GM12874 (cell line): ENCODE measurements around the gene MIEN1.

Source experiments
- CTCF ChIP-seq: IDR thresholded peaks from 2 replicates; pipeline ENCODE4 v1.5.1; 2011; ENCODE audit warnings: low read depth, mild to moderate bottlenecking, control low read depth, low read length, moderate library complexity; ENCODE audit not compliant: insufficient read depth

Gene MIEN1

GRCh38 chr17:39746145-39746461 lies 15.8 kb upstream of the MIEN1 start:
- no peak for TF ChIP-seq CTCF

- no peak for TF ChIP-seq CTCF
Observed at GRCh38 chr17:39745335-39746144, 15.2 kb upstream of the MIEN1 start.

GRCh38 chr17:39744836-39745215 lies 14.5 kb upstream of the MIEN1 start:
- no peak for TF ChIP-seq CTCF

- no peak for TF ChIP-seq CTCF
Observed at GRCh38 chr17:39744075-39744835, 13.9 kb upstream of the MIEN1 start.

- TF ChIP-seq CTCF, result no peak
Observed at GRCh38 chr17:39742856-39743436, 12.6 kb upstream of the MIEN1 start.

GRCh38 chr17:39742126-39742855 lies 12.0 kb upstream of the MIEN1 start:
- TF ChIP-seq CTCF, result no peak

GRCh38 chr17:39740357-39741111 lies 10.2 kb upstream of the MIEN1 start:
- TF ChIP-seq CTCF, result no peak
